GM18498 (cell line): Measurements from ENCODE around the gene DNM3.

Experiments
- ATAC-seq: cut with Tn5 transposase; IDR thresholded peaks from one replicate; pipeline ENCODE4 v1.9.1; 2021; ENCODE audit warnings: mild to moderate bottlenecking, moderate library complexity; ENCODE audit not compliant: unreplicated experiment

DNM3 gene

GRCh38 chr1:172215006-172215405 is 373.7 kb downstream of the DNM3 start:
- ATAC-seq, result no peak

GRCh38 chr1:172219966-172220365 is 378.7 kb downstream of the DNM3 start:
- ATAC-seq, result no peak

- ATAC-seq, result no peak
These were observed 379.1 kb downstream of the DNM3 start for GRCh38 chr1:172220376-172220775.

- no peak for ATAC-seq
These were observed 380.1 kb downstream of the DNM3 start for GRCh38 chr1:172221436-172221835.

- ATAC-seq, result no peak
These were observed 383.6 kb downstream of the DNM3 start for GRCh38 chr1:172224871-172225270.

GRCh38 chr1:172229942-172230341 is 388.6 kb downstream of the DNM3 start:
- ATAC-seq, result no peak

- no peak for ATAC-seq
These were observed 389.2 kb downstream of the DNM3 start for GRCh38 chr1:172230526-172230925.

- no peak for ATAC-seq
These were observed 395.7 kb downstream of the DNM3 start for GRCh38 chr1:172236958-172237357.

- no peak for ATAC-seq
These were observed 396.9 kb downstream of the DNM3 start for GRCh38 chr1:172238158-172238557.

GRCh38 chr1:172238965-172239364 is 397.7 kb downstream of the DNM3 start:
- ATAC-seq, result no peak

- ATAC-seq, result no peak
These were observed 398.6 kb downstream of the DNM3 start for GRCh38 chr1:172239901-172240300.

GRCh38 chr1:172241540-172241939 is 400.2 kb downstream of the DNM3 start:
- no peak for ATAC-seq

- ATAC-seq, result no peak
These were observed 403.6 kb downstream of the DNM3 start for GRCh38 chr1:172244865-172245264.

GRCh38 chr1:172245788-172246187 is 404.5 kb downstream of the DNM3 start:
- ATAC-seq, result no peak

- no peak for ATAC-seq
These were observed 405.5 kb downstream of the DNM3 start for GRCh38 chr1:172246521-172247390.

GRCh38 chr1:172251486-172251885 is 410.2 kb downstream of the DNM3 start:
- ATAC-seq, result no peak

GRCh38 chr1:172252321-172252720 is 411.0 kb downstream of the DNM3 start:
- no peak for ATAC-seq

GRCh38 chr1:172252958-172253357 is 411.7 kb downstream of the DNM3 start:
- no peak for ATAC-seq

- no peak for ATAC-seq
These were observed 413.4 kb downstream of the DNM3 start for GRCh38 chr1:172254521-172255222.

- ATAC-seq, result no peak
These were observed 413.9 kb downstream of the DNM3 start for GRCh38 chr1:172255223-172255560.

- no peak for ATAC-seq
These were observed 424.6 kb downstream of the DNM3 start for GRCh38 chr1:172265905-172266304.

GRCh38 chr1:172266528-172267174 is 425.4 kb downstream of the DNM3 start:
- ATAC-seq, result no peak
